ENCODE measurements around the gene HBQ1.
"Not testable (repeated sequence)": the region's sequence is repeated elsewhere in the genome, so short reads cannot be mapped to it uniquely, and the experiment has no call there.

The HBQ1 gene

GRCh38 chr16:180101-180675 is at the start of gene HBQ1:
Gene HBQ1 (plus strand): TSS chr16:180459. CDS start chr16:180487, 28 bp downstream.
- no peak for DNase-seq

- no peak for DNase-seq
Observed at GRCh38 chr16:130533-131173, 49.6 kb upstream of the HBQ1 start.

GRCh38 chr16:132120-132519 is 48.1 kb upstream of the HBQ1 start:
- no peak for DNase-seq

- no peak for DNase-seq
Observed at GRCh38 chr16:133716-134115, 46.5 kb upstream of the HBQ1 start.

GRCh38 chr16:138049-138417 is 42.2 kb upstream of the HBQ1 start:
- DNase-seq, result no peak

- no peak for DNase-seq
Observed at GRCh38 chr16:140175-140857, 39.9 kb upstream of the HBQ1 start.

- DNase-seq, result no peak
Observed at GRCh38 chr16:142405-142967, 37.8 kb upstream of the HBQ1 start.

- DNase-seq, result no peak
Observed at GRCh38 chr16:143047-143446, 37.2 kb upstream of the HBQ1 start.

GRCh38 chr16:143456-143855 is 36.8 kb upstream of the HBQ1 start:
- no peak for DNase-seq

GRCh38 chr16:144797-145252 is 35.4 kb upstream of the HBQ1 start:
- no peak for DNase-seq

GRCh38 chr16:146646-147045 is 33.6 kb upstream of the HBQ1 start:
- no peak for DNase-seq

GRCh38 chr16:149024-149660 is 31.1 kb upstream of the HBQ1 start:
- no peak for DNase-seq

- DNase-seq, result no peak
Observed at GRCh38 chr16:152141-153128, 27.8 kb upstream of the HBQ1 start, which contains the start of gene HBZ. Gene HBZ (plus strand): TSS chr16:152644. CDS start chr16:152910, 266 bp downstream.

- DNase-seq, result not testable (repeated sequence)
Observed at GRCh38 chr16:153129-153521, 27.1 kb upstream of the HBQ1 start.

GRCh38 chr16:153550-154216 is 26.6 kb upstream of the HBQ1 start:
- DNase-seq, result not testable (repeated sequence)

GRCh38 chr16:154217-155030 is 25.8 kb upstream of the HBQ1 start:
- DNase-seq, result no peak

GRCh38 chr16:155031-155398 is 25.2 kb upstream of the HBQ1 start:
- DNase-seq, result no peak

- no peak for DNase-seq
Observed at GRCh38 chr16:159136-159849, 21.0 kb upstream of the HBQ1 start.

GRCh38 chr16:160242-160641 is 20.0 kb upstream of the HBQ1 start:
- DNase-seq, result not testable (repeated sequence)

- DNase-seq, result no peak
Observed at GRCh38 chr16:160691-161190, 19.5 kb upstream of the HBQ1 start.

Measured in SW 1271 (cell line).